ENCODE results near the gene RAD51AP1.
A peak's percentile ranks its signal among the peaks of the same experiment; 100 is the strongest.

RAD51AP1 gene

GRCh38 chr12:4604684-4605193 is 66.0 kb downstream of the RAD51AP1 start:
- H3K4me3 ChIP-seq (ENCODE audit: low read length): peak overlapping the region; percentile 92
- no peaks in the 10 kb centered on the region for H3K27me3 ChIP-seq (ENCODE audit: control insufficient read depth, insufficient read depth, low read length)
- H3K9ac ChIP-seq (ENCODE audit: low read length): peak overlapping the region; percentile 83
- no peaks in the 10 kb centered on the region for H3K9me3 ChIP-seq (ENCODE audit: control insufficient read depth, low read length)
- H3K4me1 ChIP-seq (ENCODE audit: control insufficient read depth, insufficient read depth, low read length): no peaks in the 10 kb centered on the region
- H3K36me3 ChIP-seq (ENCODE audit: control insufficient read depth, insufficient read depth, low read length): no peaks in the 10 kb centered on the region

DNA sequence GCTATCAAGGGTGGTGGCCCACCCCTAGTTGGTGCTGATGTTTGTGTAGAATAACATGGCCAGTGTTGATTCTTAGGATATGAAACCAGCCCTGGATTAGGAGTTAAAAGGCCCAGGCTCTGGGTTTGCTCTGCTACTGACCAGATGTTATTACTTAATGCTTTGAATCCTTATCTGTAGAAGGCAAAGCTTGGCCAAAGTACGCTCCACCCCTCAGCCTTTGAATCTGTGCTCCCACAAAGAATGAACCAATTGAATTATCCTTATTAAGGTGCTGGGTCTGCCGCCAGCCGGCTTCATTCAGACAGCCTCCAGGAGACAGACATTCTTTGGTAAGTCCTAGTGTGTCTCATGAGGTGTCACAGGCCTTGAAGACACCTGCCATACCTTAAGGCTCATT is 68.4 kb downstream of the RAD51AP1 start:
- H3K36me3 ChIP-seq (ENCODE audit: control insufficient read depth, insufficient read depth, low read length): peaks cover 4% of the 10 kb centered on the region
- no peak overlapping the region for H3K4me3 ChIP-seq (ENCODE audit: low read length)
- no peaks in the 10 kb centered on the region for H3K9me3 ChIP-seq (ENCODE audit: control insufficient read depth, low read length)
- H3K9ac ChIP-seq (ENCODE audit: low read length): no peak overlapping the region
- no peaks in the 10 kb centered on the region for H3K4me1 ChIP-seq (ENCODE audit: control insufficient read depth, insufficient read depth, low read length)
- H3K27me3 ChIP-seq (ENCODE audit: control insufficient read depth, insufficient read depth, low read length): no peaks in the 10 kb centered on the region

GRCh38 chr12:4609071-4609470 is 70.4 kb downstream of the RAD51AP1 start:
- no peaks in the 10 kb centered on the region for H3K27me3 ChIP-seq (ENCODE audit: control insufficient read depth, insufficient read depth, low read length)
- H3K9ac ChIP-seq (ENCODE audit: low read length): no peak overlapping the region
- no peaks in the 10 kb centered on the region for H3K4me1 ChIP-seq (ENCODE audit: control insufficient read depth, insufficient read depth, low read length)
- H3K36me3 ChIP-seq (ENCODE audit: control insufficient read depth, insufficient read depth, low read length): peaks cover 11% of the 10 kb centered on the region
- no peaks in the 10 kb centered on the region for H3K9me3 ChIP-seq (ENCODE audit: control insufficient read depth, low read length)
- no peak overlapping the region for H3K4me3 ChIP-seq (ENCODE audit: low read length)

Measured in mucosa of stomach (tissue), 1 donor.